Urothelium cell line (cell line): Measurements from ENCODE around the gene PCNX4.

Source experiments
- DNase-seq: peaks from one replicate; pipeline ENCODE4 v3.0.0; 2011; ENCODE audit warnings: low spot score, mixed read lengths
- FAIRE-seq: peaks from 2 replicates; lab custom pipeline; 2011; peaks lifted over from hg19 to GRCh38; lab: Jason Lieb, UNC

The PCNX4 gene

DNA sequence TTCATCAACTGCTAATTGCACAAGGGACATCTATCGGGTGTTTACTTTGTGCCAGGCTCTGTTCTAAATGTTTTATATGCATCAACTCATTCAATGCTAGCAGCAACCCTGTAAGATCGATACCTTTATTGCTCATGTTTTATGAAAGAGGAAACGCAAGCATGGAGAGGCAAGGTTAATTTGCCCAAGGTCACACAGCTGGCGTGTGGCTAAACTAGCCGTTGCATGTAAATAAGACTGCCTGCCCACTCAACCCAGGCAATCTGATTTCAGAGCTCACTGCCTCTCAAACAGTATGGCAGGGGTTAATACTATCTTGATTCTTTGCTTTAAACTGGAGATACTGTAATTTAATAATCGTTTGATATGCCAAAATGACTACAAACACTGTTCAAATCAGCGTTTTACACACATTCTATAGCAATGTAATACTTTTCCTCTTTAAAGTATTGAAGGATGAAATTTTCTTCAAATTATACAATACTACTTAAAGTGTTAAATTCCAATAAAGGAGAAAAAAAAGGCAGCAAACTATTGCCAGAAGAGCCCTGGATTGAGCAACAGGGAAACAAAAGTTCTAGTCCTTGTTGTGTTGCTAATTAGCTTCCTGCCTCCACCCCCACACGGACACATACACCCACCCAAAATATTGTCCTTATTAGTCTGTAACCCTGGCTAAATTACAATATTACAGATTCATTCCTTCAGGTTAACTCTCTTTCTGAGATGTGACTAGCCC is 112.5 kb downstream of the PCNX4 start:
- peak; percentile 77 for FAIRE-seq
- no peak for DNase-seq

DNA sequence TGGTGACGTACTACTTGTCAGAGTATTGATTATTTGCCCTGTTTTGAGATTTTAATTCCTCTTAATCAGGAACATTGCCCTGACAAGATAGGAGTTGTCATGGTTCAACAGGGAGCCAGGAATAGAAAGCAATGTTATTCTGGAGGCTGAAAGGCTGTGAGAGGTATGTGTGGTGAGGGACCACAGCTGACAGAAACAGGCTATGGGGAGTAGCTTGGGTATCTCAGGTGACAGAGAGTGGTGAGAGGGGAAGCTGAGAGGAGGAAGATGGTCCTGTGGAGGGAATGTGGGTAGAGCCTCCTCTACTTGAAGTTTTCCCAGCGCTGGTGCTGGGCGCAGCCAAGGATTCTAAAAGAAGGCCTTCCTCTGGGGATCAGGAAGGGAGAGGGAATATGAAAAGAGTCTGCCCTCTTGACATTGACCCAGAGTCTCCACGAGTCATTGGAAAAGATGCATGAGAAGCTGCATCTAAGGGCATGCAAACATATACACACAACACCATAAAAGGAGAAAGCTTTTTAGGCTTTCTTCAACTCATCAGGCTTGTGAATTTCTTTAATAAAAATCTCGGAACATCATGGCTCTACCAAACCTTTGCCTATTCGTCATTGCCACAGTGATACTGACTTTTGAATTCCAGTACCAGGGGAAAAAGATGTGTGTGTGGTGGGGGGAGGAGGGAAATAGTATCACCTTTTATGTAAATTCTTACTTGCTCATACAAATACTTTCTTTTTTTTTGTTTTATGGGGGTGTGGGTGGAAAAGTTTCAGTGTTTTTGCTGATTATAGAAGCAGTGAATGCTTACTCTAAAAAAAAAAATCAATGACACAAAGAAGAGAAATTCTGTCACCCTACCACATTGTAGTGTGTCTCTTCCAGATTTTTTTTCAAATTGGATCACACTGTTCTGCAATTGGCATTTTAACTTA is 113.4 kb downstream of the PCNX4 start:
- no peak for DNase-seq
- FAIRE-seq: peak; percentile 87

DNA sequence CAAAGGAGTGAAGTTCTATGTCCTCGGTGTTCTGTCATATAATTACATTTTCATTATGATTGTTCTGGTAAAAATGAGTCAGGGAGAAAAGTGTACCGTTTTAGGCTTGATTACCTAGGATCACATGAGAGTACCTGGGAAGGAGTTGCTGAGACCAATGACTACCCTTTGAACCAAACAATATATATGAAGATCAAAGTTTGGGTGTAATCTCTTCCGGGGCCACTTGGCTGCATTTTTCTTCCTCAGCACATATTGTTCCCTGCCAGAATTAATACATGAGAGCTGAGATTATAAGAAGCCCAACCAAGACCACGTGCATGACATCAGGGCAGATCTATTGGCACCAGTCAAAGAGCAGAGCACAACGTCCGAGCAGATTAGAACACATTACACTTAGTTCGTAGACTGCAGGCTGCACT is 114.5 kb downstream of the PCNX4 start:
- peak; percentile 40 for FAIRE-seq

DNA sequence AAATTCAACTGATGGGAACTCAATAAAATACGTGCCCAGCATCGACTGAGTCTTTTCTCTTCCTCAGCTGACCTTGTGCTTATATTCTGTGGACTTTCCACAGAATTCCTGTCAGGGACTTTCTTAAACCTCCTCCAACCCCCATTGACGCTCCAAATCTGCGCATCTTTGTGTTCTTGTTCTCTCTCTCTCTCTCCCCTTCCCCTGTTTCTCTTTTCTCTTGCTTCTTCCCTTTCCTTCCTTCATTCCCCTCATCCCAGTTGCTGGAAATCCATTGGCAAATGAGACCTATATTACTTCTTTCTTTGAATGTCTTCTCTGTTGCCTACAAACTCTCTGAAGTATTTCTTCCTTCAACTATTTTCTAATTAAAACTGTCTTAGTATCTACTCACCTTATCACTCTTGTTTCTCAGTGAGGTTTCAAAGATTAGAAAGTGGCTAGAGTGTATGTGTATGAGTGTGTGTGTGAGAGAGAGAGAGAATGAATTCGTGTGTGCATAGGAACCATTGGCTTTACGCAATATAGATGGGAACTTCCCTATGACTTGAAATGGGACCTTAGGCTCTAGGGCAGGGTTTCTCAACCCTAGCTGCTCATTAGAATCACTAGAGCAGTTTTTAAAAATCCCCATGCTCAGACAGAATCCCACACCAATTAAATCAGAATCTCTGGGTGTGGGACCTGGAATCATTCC is 115.3 kb downstream of the PCNX4 start:
- FAIRE-seq (no peak), DNase-seq (no peak)

More for the DNA sequence above, 114.5 kb downstream of the PCNX4 start:
- DNase-seq: no peak

DNA sequence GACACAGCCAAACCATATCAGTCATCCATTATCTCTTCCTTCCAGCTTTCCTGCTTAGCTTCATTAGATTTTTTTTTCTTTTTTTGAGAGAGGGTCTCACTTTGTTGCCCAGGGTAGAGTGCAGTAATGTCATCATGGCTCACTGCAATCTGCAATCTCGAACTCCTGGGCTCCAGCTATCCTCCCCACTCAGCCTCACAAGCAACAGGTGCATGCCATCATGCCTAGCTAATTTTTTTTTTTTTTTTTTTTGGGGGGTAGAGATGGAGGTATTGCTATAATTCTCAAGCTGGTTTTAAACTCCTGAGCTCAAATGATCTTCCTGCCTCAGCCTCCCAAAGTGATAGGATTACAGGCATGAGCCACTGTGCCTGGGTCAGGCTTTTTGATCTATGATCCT is 119.0 kb downstream of the PCNX4 start:
- no peak for FAIRE-seq

DNA sequence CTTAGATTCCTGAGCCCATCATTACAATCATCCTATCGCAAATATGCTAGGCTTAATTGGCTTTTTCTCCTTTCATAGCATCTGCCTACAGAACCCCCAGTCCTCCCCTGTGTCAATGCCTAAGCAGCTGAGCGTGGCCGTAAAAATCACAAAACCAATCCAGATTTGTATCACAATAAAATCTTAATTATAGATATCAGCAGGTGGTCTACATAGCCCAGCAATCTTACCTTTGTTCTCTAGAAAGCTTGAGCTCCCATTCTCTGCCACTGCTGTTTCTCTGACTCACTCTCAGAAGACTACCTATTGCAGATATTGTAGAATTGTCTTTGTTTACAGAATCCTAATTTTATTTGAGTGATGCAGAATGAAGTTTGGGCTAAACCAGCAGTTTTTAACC is 119.4 kb downstream of the PCNX4 start:
- DNase-seq (no peak), FAIRE-seq (no peak)

More for the DNA sequence above, 119.0 kb downstream of the PCNX4 start:
- no peak for DNase-seq

DNA sequence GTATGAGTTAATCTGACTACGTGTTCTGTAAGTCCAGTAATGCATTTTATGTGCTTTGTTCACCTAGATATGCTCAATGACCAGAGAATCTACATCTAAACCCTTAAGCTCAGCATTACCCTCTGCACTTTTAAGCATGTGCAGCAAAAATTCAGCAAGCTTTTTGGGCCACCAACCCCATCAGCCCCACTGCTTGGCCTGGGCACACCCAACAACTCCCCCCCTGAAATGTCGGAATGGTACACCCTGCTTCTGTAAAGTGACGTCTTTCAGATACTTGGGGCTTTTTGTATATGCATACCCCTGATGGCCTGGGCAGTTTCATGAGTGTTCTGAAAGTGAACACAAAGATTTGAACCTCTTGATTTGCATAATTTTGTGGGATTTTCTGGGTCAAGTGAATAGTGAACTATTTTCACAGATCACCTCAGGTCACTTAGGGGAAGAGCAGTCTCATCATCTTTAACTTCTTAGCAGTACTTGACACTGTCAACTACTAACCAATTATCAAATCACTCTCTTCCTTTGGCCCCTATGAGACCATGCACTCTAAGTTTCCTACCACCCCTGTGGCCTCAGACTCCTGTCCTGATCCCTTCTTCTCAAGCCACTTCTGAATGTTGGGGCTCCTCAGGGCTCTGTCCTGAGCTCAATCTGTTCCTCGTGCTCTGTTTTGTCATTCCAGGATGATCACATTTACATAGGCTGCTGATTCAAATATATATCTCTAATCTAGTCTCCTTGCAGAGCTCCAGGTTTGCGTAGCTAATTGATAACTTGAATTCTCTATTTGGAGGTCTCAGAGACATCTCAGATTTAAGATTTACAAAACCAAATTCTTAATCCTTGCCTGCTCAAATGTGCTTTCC is 121.0 kb downstream of the PCNX4 start:
- peak; percentile 9 for FAIRE-seq
- no peak for DNase-seq

DNA sequence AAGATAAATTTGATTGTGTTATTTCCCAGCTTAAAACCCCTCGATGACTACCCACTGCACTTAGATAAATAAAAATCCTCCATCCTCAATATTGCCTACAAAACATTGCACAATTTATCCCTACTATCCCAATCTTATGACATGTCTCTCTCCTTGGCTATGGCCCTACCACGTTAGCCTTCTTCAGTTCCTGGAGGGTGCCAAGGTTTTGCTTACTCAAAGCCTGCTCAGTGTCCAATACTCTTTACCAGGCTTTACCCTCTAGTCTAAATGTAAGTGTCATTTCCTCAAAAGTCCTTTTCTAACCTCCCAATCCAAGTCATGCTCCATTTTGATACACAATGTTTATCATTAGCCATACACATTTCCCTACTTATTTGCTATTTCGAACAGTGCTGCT is 122.3 kb downstream of the PCNX4 start:
- no peak for DNase-seq
- FAIRE-seq: peak; percentile 70

DNA sequence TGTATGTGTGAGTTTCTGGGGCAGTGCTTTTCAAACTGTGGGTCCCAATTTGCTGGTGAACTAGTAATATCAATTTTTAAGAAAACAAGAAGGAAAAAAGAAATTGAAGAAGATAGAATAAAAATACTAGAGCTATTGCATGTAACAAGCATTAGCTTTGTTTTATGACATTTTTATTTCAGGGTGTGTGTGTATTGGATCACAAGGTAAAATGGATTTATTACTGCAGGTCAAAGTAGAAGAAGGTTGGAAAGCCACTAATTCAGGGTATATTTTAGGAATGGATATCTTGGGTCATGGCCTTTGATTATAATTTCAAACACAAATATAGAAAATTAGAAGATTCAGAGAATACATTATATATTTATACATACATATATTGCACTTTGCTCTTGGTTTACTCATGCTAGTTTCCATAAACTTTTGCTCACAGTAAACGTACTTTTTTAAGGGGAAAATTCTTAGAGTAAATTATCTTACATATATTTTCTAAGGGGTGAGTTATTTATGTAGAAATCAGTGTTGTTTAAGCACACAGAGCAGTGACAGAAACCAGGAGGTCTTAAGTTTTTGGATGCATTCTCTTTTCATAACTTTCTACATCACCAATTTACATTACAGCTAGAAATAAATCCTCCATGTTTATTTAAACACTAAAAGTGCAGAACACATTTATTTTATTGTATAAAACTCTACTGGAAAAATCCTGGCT is 122.8 kb downstream of the PCNX4 start:
- no peak for DNase-seq
- no peak for FAIRE-seq

DNA sequence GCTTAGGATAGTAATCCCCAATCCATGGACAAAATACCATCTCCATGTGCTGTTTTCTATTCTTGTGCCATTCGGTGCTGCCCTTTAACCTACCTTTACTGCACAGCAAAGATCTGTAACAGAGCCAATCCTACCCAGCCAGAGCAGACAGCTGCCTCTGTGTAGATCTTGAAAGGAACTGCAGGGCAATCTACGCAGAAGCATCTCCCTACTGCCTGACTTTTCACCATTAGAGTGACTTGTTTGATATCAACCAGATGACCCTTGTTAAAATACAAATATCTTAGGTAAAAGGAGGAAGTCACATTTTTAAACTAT is 123.4 kb downstream of the PCNX4 start:
- DNase-seq: no peak
- FAIRE-seq: peak; percentile 56

DNA sequence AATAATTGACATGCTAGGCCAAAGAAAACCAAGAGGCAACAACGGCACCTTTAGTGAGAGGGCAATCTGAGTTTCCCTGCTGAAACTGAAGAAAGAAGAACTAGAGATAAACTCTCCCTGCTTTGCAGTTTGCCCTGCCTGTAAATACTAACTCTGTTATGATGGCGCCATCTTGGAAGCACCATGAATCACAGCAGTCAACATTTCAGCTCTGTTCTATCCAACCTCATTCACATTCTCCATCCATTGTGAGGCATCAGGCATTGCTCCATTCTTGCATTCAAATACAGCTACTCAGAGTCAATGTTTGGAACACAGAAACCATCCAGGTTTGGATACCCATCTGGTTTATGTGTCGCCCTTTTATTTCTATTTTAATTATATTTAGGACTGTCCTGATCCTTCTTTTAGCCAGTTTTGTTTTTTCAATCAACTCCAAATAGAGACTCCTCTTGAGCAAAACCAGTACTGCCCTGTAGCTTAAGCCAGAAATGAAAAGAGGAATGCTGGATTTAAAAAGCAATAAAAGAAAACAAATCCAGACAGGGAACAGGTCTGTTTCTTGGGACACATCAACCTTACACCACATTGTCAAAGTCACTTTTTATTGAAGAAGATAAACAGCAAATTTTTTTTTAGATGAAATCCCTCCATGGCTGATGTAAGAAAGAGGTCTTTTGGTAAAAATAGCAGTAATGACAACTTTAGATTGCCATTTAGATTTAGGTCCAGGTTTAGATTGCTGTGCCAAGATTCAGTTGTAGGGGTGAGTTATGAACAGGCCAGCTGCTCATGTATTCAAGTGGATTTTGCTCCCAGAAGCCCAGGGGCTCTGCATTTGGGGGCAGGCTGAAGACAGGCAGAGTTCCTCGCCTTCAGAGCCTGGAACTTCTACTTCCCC is 124.0 kb downstream of the PCNX4 start:
- DNase-seq (no peak), FAIRE-seq (peak; percentile 52)

DNA sequence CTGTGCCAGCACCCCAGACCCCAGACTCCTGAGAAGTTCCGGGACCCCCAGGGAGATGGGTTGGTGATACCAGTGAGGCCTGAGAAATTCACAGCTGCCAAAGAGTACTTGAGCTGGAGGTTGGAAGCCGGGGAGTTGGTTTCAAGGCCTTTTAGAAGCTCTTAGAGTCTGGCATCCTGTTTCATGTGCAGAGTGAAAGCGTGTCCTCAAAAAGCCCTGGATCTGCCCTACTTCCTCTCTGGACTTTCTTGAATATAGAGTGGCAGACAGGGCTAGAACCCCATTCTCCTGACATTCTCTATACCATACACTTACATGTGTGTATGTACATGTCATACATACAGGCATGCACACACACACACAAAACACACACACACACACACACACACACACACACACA is 126.0 kb downstream of the PCNX4 start:
- DNase-seq: no peak

More for the DNA sequence above, 126.0 kb downstream of the PCNX4 start:
- peak; percentile 17 for FAIRE-seq
